OCI-LY3 (cell line): ENCODE results near the gene SYNE2.

Experiments used
- EZH2phosphoT487 ChIP-seq: fragments of 200-600 bp; shearing (Covaris generic); IDR thresholded peaks from 2 replicates; pipeline ENCODE4 v1.6.1; 2018; ENCODE audit warnings: antibody characterized with exemption, mixed run types, low read depth
- TF ChIP-seq, protein P1 (sequence below): fragments of 200-600, 300-600 bp; sonication (generic); IDR thresholded peaks from 2 replicates; pipeline ENCODE4 v1.5.1; 2014; ENCODE audit warnings: antibody characterized with exemption, low read length, low read depth

DNA sequence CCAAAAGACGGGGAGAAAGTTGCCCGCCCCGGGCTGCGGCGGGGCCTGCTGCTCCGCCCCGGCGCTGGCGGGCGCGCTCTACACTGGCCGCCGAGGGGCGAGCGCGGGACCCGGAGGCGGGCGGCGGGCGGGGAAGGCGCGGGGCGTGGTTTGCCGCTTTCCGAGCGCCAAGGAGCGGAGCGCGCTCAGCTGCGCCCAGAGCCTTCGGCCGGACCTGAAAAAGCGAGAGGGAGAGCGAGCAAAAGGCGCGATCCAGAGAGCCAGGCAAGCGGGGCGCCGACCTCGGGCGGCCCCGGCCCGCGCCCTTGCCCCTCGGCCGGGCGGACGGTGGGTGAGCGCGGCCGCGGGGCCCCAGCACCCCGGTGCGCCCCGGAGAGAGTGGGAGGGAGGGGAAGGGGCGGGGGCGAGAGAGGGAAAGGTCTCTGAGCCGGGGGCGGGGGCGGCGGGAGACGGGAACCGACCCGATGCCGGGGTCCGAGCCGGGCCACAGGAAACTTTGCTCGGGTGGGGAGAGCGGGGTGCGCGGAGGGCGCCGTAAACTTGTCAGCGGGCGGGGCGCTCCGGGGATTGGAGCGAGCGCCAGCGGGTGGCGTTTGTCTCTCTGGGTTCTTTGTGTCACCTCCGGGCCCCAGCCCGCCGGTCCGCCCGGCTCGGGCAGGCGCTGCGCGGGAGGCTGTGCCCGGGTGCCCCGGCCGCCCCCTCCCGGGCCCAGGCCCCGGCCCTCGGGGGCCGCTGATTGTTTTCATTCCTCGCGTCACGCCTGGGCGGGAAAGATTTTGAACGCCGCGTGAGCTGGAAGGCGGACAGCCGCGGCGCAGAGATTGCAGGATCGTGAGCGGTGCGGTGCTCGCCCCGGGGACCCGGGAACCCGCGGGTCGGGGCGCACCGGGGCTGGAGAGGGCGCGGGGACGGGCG lies at the start of gene SYNE2:
- TF ChIP-seq, protein P1, sequence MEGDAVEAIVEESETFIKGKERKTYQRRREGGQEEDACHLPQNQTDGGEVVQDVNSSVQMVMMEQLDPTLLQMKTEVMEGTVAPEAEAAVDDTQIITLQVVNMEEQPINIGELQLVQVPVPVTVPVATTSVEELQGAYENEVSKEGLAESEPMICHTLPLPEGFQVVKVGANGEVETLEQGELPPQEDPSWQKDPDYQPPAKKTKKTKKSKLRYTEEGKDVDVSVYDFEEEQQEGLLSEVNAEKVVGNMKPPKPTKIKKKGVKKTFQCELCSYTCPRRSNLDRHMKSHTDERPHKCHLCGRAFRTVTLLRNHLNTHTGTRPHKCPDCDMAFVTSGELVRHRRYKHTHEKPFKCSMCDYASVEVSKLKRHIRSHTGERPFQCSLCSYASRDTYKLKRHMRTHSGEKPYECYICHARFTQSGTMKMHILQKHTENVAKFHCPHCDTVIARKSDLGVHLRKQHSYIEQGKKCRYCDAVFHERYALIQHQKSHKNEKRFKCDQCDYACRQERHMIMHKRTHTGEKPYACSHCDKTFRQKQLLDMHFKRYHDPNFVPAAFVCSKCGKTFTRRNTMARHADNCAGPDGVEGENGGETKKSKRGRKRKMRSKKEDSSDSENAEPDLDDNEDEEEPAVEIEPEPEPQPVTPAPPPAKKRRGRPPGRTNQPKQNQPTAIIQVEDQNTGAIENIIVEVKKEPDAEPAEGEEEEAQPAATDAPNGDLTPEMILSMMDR = 0 out of 2 replicates have a peak, but pooled peaks have one; percentile 10
- TF ChIP-seq EZH2phosphoT487 = no peak
